HG02759 (cell line): ENCODE results near the gene CHEK1.

Experiments used
- ATAC-seq: cut with Tn5 transposase; IDR thresholded peaks from one replicate; pipeline ENCODE4 v1.9.1; 2021; ENCODE audit warnings: mild to moderate bottlenecking, moderate library complexity; ENCODE audit not compliant: unreplicated experiment

CHEK1 gene

DNA sequence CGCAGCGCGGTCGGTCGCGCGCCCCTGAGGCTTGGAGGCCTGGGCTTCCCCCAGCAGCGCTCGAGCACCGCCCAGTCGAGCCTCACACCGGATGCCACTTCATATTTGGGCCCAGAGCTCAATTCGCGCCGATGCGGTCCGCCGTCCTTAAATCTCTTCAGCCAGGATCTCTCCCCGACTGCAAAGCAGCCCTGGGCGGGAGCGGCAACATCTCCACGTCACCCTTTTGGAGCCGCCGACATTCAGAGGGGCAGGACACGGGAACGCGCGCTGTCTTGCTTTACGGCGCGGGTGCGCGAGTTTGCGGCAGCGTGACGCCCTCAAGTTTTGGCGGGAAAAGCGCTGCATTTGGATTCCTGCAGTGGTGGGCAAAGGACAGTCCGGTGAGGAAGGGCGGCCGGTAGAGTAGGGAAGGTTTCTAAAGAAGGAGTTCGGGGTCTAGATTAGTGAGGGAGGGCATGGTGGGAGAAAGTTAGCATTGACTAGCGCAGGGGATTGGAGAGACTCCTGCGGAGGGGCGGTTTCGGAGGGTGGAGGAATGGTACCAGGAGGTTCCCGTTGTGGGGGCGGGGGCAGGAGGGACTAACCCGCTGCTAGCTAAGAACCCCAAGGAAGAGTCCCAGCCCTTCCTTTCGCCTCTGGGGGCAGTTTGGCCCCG is 796 bp downstream of the CHEK1 start:
- ATAC-seq: peak; percentile 88

GRCh38 chr11:125626288-125626950 is 1.5 kb downstream of the CHEK1 start:
- peak; percentile 33 for ATAC-seq

DNA sequence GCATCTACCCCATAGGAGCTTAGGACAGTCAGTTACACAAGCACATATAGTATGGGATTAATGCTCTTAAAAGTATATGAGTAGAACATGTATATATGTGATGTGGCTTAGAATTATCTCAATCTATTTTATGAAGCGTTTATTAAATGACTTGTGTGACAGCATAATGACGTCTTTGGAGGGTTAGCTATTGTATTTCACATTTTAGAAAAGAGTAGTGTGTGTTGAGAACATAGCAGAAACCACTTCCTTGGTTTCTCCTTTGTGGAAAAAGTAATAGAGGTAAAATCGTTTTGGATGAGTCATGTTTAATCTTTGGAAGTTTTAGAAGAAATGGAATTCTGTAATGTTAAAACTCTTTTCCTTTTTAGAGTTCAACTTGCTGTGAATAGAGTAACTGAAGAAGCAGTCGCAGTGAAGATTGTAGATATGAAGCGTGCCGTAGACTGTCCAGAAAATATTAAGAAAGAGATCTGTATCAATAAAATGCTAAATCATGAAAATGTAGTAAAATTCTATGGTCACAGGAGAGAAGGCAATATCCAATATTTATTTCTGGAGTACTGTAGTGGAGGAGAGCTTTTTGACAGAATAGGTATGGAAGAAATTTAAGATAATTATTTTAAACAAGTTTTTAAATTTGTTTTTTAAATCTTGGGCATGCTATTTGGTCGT is 2.4 kb downstream of the CHEK1 start:
- no peak for ATAC-seq

DNA sequence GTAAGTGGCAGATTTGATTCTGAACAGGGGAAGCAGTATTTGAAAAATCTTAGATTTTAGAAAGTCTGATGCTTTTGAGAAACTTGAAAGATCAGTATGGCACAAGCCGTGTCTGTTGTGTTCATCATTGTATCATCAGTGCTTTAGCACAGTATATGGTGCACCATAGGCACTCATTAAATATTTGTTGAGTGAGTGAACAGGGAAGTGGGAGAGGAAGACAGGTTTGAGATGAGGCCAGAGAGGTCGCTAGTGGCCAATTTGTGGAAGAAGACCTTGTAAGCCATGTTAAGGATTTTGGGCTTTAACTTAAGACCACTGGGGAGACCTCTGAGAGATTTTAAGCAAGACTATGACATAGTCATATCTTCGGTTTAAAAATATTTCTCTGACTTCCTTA is 12.9 kb downstream of the CHEK1 start:
- ATAC-seq: no peak

GRCh38 chr11:125638315-125638714 is 13.4 kb downstream of the CHEK1 start:
- no peak for ATAC-seq

GRCh38 chr11:125645871-125646270 is 20.9 kb downstream of the CHEK1 start:
- ATAC-seq: no peak

DNA sequence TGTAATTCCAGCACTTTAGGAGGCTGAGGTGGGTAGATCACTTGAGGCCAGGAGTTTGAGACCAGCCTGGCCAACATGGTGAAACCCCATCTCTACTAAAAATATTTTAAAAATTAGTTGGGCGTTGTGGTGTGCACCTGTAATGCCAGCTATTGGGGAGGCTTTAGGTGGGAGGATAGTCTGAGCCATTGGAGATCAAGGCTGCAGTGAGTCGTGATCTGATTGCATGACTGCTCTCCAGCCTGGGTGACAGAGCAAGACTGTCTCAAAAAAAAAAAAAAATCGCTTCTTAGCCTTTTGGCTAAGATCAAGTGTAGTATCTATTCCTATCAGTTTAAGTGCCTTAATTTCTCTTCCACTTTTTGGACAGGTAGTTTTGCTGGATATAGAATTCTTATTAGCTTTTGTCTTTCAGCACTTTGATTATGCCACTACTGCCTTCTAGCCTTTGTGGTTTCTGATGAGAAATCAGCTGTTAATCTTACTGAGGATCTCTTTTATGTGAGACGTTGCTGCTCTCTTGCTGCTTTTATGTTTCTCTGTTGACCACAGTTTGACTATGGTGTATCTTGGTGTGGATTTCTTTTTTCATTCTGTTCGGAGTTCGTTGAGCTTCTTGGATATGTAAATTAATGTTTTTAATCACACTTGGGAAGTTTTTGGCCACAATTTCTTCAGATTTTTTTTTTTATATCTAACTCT is 24.7 kb downstream of the CHEK1 start:
- no peak for ATAC-seq

- no peak for ATAC-seq
These were observed 37.7 kb downstream of the CHEK1 start for GRCh38 chr11:125662689-125663088.

- ATAC-seq: no peak
These were observed 38.9 kb downstream of the CHEK1 start for GRCh38 chr11:125663910-125664309.

DNA sequence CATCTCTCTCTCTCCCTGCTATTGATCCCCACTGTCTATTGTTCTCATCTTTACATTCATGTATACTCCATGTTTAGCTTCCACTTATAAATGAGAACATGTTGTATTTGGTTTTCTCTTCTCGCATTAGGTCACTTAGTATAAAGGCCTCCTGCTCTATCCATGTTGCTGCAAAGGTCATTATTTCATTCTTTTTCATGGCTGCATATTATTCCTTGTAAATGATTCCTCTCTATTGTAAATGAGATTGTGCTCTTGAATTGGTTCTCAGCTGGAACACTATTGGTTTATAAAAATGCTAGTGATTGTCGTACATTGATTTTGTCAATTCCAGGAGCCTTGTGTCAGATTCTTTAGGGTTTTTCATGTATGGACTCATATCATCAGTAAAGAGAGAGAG is 42.2 kb downstream of the CHEK1 start:
- ATAC-seq: no peak

DNA sequence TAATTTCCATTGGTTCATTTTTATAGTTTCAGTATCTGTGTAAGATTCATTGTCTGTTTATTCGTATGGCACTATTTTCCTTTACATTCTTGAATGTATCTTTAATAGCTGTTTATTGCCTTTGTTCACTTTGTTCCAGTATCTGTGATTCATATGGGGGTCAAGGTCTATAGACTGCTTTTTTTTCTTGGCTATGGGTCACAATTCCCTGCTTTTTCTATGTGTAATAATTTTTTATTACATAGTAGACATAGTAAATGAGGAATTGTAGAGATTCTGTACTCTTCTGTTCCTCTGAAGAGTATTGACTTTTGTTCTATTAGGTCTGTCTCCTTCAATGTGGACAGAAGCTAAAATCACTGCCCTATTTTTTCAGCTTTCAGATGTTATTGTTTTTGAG is 45.2 kb downstream of the CHEK1 start:
- ATAC-seq: no peak

DNA sequence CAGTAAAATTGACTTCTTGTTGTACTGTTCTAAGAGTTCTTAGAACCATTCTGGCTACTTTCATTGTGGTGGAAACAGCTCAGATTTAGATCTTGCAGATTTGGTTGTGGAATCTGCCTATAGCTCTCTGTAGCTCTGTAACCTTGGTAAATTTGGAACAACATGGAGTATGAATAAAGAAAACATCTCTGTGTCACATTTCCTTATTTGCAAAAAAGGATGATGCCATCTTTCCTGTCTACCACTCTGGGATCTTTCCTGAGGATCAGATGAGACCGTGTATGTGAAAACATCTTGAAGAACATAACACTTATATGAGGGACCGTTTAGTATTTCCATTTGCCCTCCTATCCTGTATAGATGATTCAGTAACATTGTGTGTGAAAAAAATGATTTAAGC is 46.6 kb downstream of the CHEK1 start:
- no peak for ATAC-seq

DNA sequence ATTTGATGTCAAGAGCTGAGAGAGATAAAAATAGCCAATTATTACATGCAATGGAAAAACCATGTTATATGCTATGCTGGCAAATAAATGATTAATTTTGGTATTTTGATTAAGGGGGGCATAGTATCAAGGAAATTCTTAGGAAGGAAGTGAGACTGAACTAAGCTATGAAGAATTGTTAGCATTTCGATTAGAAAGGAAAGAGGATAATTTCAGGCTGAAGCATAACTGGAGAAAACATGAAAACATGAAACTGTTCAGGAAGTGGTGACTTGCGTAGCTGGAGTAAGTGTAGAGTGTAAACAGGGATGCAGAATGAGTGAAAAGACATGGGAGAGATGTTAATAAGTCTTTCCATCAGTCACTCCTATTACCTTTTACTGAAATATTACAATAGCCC is 49.2 kb downstream of the CHEK1 start:
- ATAC-seq: no peak

- ATAC-seq: no peak
These were observed 50.2 kb downstream of the CHEK1 start for GRCh38 chr11:125675196-125675595.

DNA sequence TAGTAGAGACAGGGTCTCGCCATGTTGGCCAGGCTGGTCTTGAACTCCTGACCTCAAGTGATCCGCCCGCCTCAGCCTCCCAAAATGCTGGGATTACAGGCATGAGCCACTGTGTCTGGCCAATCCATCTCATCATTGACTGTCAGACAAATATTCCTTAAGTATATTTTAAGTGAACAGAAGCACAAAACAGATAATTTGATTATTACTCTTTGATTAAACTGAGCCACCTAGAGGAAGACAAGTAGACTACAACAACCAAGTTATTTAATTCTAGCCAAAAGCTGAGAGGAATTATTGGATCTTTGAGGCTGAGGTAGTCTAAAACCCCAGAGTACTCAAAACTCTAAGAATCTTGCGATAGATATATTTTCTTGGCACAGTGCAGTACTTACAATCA is 54.4 kb downstream of the CHEK1 start:
- no peak for ATAC-seq

DNA sequence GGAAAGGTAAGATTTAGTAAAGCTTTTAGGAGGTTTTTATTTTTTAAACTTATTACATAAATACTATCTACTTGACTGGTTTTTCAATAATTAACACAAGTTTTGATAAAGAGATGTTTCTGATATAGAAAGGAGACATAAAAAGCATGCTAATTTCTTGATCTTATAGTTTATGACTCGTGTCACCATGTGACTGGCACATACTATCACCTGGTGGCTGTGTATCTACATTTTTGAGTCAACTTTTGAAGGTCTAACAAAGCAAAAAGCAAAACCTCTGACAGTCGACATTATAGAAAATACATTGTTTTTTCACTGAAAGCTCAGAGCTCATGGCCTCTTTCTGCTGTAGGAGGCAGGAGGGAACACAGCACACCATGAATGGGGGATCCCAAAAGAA is 54.9 kb downstream of the CHEK1 start:
- no peak for ATAC-seq

DNA sequence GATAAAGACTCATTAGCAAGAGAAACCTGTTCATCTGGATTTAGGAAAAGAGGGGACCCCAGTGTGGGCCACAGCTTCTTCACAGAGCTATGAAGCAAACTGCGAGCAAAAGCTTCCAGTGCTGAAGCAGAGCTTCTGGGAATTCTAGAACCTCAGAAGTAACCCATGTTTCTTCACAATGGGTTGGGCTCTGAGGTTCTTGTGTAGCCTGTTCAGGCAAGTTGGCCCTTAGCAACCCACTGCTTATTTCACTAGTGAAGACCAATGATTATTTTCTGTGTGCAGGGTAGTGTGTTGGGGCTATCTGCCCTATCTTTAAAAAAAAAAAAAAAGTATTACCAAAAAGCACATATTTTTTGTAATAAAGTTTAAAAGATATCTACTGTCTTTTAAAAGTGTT is 55.8 kb downstream of the CHEK1 start, which contains the start of gene ACRV1:
ACRV1 (minus strand) TSS at position 101 of the 400 bp plus-strand sequence; CDS start at position 34, 67 bp downstream.
- ATAC-seq: no peak

DNA sequence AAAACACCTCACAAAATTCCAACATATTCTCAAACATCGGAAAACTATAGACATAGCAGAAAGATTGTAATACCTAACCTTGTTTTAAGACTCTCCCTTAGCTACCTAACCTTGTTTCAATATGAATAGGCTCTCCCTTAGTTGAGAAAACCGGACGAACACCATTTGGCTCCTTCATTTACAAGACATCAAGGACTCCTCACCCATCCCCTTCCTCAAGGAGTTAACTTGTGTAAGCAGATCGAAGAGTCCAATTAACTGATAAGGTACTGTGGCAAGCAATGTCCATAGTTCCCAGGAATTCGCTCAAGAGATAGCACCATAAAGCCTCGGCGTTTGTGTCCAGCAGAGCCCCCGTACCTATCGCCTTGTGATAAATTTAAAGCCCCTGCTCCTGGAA is 60.3 kb downstream of the CHEK1 start:
- no peak for ATAC-seq

- no peak for ATAC-seq
These were observed 63.1 kb downstream of the CHEK1 start for GRCh38 chr11:125688066-125688465.

GRCh38 chr11:125688632-125689031 is 63.7 kb downstream of the CHEK1 start:
- no peak for ATAC-seq

GRCh38 chr11:125689274-125689859 is 64.4 kb downstream of the CHEK1 start:
- no peak for ATAC-seq
